GM20000 (cell line): ENCODE results near the gene PIK3R5.

Experiments used
- DNase-seq: peaks from one replicate; pipeline ENCODE4 v3.0.0; 2012; ENCODE audit warnings: low spot score
- TF ChIP-seq, protein P1 (sequence below): IDR thresholded peaks from 2 replicates; pipeline ENCODE4 v1.5.1; 2012; ENCODE audit warnings: mild to moderate bottlenecking, control low read depth; ENCODE audit errors: extremely low read depth, missing control alignments

Gene PIK3R5

DNA sequence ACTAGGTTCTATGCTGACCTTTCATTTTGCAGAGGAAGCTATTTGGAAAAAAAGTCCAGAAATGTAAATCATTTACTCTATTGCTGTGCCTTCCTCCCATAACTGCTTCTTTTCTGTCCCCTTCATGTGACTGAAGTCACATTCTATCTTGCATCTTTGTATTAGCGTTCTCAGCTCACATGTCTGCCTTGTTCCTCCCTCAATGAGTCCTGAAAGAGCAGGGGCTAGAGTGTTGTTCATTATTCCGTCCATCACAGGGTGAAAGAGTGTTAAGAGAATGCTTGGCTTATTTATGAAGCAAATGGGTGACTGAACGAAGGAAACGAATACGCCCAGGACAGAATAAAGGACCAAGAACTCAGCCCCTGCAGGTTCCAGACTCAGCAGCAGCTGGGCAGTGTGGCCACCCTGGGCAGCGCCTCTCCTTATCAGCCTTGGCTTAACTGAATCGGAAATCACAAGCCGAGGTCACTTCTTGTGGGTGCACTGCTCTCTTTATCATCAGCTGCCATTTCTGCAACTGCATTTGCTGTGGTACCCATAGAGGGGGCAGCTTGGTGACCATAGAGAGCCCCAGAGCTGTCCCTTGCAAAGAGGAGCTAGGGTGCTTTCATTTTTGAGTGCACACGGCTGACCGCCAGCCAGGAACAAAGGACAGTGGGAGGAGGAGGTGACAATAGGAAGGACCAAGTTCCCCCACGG is 96.2 kb downstream of the PIK3R5 start:
- no peak for DNase-seq
- TF ChIP-seq, protein P1, sequence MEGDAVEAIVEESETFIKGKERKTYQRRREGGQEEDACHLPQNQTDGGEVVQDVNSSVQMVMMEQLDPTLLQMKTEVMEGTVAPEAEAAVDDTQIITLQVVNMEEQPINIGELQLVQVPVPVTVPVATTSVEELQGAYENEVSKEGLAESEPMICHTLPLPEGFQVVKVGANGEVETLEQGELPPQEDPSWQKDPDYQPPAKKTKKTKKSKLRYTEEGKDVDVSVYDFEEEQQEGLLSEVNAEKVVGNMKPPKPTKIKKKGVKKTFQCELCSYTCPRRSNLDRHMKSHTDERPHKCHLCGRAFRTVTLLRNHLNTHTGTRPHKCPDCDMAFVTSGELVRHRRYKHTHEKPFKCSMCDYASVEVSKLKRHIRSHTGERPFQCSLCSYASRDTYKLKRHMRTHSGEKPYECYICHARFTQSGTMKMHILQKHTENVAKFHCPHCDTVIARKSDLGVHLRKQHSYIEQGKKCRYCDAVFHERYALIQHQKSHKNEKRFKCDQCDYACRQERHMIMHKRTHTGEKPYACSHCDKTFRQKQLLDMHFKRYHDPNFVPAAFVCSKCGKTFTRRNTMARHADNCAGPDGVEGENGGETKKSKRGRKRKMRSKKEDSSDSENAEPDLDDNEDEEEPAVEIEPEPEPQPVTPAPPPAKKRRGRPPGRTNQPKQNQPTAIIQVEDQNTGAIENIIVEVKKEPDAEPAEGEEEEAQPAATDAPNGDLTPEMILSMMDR, result no peak

DNA sequence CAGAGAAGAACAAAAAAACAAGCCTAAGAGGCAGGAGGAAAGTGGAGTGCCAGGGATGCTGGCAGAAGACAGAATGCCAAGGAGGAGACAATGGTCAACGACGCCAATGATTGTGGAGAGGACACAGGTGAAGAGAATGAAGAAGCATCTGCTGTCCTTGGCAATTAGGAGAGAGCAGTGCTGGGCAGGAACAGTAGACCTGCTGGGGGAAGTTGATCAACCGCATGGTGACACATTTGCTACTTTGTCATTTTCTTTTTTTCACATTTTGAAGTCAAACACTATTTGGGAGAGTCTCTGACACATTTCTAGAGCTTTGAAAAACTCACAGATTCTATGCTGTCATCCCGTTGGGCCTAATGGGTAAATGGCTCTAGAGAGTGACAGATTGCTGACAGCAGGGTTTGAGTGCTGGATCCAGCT is 97.0 kb downstream of the PIK3R5 start:
- DNase-seq, result peak; percentile 50
- TF ChIP-seq, protein P1, result no peak

DNA sequence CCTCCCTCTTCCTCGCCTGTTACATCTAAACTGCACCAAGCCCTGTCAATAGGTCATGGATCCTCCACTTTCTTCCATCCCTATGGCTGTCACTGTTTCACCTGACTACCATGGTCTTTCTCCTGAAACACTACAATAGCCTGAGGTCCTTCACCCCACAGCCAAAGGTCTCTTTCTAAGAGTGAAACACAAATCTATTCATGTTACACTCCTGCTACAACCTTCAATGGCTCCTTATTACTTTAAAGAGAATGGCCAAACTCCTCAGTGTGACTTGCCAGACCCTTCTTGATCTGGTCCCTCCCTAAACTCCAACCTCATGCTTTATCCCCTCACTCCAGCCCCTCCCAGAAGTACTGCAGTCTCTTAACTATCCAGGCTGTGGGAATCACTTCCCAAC is 97.4 kb downstream of the PIK3R5 start:
- DNase-seq, result no peak
- TF ChIP-seq, protein P1, result no peak

DNA sequence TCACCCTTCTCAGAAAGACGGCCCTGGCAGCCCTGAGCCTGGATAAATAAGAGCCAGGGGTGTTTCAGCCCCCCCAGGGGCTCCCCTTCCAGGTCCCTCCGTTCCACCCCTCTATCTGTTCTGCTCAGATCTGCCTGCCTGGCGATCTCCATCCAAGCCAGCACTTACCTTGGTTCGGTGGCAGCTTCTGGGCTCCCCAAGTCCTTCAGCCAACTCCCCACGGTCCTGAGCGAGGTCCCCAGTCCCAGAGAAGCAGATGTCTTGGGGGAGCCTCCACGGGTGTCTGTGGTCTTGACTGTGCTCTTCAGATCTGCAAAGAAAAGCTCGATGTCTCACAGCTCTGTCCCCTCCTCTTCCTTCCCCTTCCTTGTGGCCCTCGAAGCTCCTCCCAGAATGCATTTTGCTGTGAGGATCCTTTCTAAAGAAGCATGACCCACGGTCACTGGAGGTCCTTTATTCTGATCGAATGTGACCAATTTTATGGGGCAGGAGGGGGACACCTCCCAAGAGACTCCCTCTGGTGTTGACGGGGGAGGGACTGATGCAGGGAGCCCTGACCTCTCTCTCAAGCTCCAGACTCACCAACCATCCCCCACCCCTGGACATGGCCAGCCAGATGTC is 98.0 kb downstream of the PIK3R5 start, which contains the start of gene PIK3R6:
Gene PIK3R6 (minus strand): TSS at position 314 of the 621 bp plus-strand sequence. CDS start 17,880 bp downstream, outside the sequence.
- TF ChIP-seq, protein P1, result no peak
- DNase-seq, result peak; percentile 59

DNA sequence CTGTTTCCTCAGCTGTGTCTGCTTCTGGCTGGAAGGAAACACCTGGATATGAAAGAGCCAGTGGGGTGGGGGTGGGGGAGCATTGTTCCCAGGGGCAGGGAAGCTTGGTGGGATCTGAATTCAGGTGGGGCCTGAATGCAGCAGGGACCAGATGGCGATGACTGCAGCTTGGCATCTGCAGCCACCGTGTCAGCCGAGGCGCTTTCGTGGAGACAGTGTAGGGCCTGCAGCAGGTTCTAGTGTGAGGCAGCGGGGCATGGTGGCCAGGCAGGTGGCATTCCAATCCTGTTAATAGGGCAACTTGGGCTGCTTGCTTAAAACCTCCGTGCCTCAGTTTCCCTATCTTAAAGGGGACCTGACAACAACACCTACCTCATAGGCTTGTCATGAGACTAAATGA is 99.7 kb downstream of the PIK3R5 start:
- TF ChIP-seq, protein P1, result no peak
- no peak for DNase-seq

DNA sequence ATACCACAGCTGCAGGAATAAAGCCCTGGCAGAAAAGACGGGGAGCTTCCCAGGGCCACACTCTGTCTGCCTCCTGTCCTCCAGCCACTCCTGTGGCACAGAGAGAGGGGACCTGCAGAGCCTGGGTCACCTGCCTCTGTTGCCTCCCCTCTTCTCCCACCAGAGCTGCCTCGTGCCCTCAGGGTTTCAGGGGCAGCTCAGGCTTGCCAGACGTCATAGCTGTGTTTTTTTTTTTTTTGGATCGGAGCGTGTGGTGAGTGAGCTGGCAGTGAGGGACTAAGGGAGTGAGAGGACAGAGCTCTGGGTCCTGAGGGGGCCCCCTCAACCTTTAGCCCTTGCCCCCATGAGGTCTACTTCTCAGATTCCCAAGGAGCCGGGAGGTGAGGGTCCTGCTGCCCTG is 100.1 kb downstream of the PIK3R5 start:
- TF ChIP-seq, protein P1, result no peak
- no peak for DNase-seq

DNA sequence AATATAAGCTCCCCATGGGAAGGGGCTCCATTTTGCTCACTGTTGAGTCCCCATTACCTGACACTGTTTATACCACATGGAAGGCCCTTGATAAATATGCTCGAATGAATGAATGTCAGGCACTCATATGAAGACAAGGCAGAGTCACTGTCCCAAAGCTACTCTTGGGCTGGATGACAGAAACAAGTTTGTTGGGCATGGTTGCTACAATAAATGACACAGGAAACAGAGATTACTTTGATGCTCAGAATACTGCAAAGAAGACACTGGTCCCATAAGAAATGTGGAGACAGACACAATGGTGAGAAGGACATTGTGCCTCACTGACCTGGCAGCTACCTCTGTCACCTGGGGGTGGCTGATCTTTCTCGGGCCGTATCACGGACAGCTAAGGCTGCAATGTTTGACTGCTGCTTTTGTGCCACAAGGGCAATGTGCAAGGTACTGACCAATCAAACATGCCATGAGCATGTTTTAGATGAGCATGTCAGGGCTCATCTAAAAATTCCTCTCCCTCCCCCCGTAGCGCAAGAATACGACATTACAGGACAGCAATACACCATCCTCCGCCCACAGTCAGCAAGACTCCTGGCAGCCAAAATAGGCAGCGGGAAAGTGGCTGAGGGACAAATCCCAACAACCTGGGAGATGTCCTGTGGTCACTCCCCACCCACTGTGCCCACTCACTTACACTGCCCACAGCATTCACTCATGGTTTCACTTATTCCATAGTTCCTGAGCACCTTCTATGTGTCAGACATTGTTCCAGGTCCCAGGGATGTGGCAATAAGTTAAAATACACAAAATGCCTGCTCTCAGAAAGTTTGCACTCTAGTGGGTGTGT is 103.1 kb downstream of the PIK3R5 start:
- no peak for DNase-seq
- TF ChIP-seq, protein P1, result no peak
